Ovary (tissue), 9 donors: ENCODE data around the gene MSMP. TPM values are rescaled to one million over a fixed set of nuclear protein-coding genes. Genes with fewer than 3 reads are reported as not detected.

ENCODE experiments used
- DNase-seq, 5 donors: peaks; one replicate each; pipeline ENCODE4 v3.0.0-alpha.2; 2019 to 2020
- H3K27ac ChIP-seq, 2 donors: fragments of 200-600 bp; one replicate each; pipeline versions ENCODE4 v1.5.1 to v1.8.0; 2019 to 2022
- H3K27me3 ChIP-seq: fragments of 200-600 bp; one replicate; pipeline ENCODE4 v1.8.0; 2022
- H3K36me3 ChIP-seq: fragments of 200-600 bp; sonication (generic); one replicate; pipeline ENCODE4 v1.5.1; 2019
- H3K4me1 ChIP-seq: one replicate; pipeline ENCODE4 v1.8.1; 2013; ENCODE audit warnings: mild to moderate bottlenecking, moderate library complexity; ENCODE audit not compliant: insufficient read depth
- H3K4me3 ChIP-seq: fragments of 200-600 bp; sonication (generic); one replicate; pipeline ENCODE4 v1.5.1; 2017
- H3K9me3 ChIP-seq, 2 donors: fragments of 200-600 bp in 1 of 2; sonication (generic) in 1 of 2; one replicate each; pipeline versions ENCODE4 v1.5.1 to v1.8.1; 2013 to 2019; ENCODE audit warnings: mild to moderate bottlenecking in 1 of 2, moderate library complexity in 1 of 2
- CTCF ChIP-seq, 3 donors: fragments of 450-650 bp in 2 of 3; fragments of 200-600 bp in 1 of 3; IDR thresholded peaks; one replicate each; pipeline versions ENCODE4 v1.5.1 to v1.8.0; 2016 to 2022; ENCODE audit warnings: antibody characterized with exemption in 3 of 3, mild to moderate bottlenecking in 1 of 3
- EP300 ChIP-seq: sonication (generic); formaldehyde crosslinking; IDR thresholded peaks from one replicate; pipeline ENCODE4 v1.6.1; 2017; ENCODE audit warnings: antibody characterized with exemption
- POLR2A ChIP-seq: fragments of 450-650 bp; IDR thresholded peaks from one replicate; pipeline ENCODE4 v1.6.1; 2017; ENCODE audit warnings: antibody characterized with exemption, mild to moderate bottlenecking, moderate library complexity
- WGBS, 3 donors: extraction: QIAGEN DNeasy Blood & Tissue Kit in 1 of 3; methylation state at CpG; one replicate each; pipeline versions ENCODE4 v1.1.5 to v1.1.7; 2013 to 2017; 5-methylcytosine and 5-hydroxymethylcytosine counted together
- intact Hi-C, 4 donors: fragments of 100-400 bp; cut with DNase I; formaldehyde crosslinking; loops; one replicate each; pipeline versions ENCODE4 v1.11.0 to v1.15.1; 2022 to 2023
- polyA plus RNA-seq, 2 donors: library from polyadenylated mRNA; stranded (reverse); fragments of 200-250 nt in 1 of 2; fragments of 350-450 nt in 1 of 2; fragmentation: Illumina TruSeq in 1 of 2; extraction: RNeasy Lipid Tissue Mini Kit (QIAGEN cat#74804) in 1 of 2; gene quantifications; one replicate each; pipeline ENCODE4 v1.2.3, GENCODE V29; 2013 to 2014
- total RNA-seq, 7 donors: library from RNA; depleted of rRNA in 2 of 7; stranded (reverse); fragments of >200 nt in 2 of 7; fragmentation: NEBNext Ultra II Directional in 3 of 7; extraction: Animal tissue kit (Norgen Biotek cat#: 25700) in 3 of 7; gene quantifications; one replicate each; pipeline versions ENCODE4 v1.1.0 to v1.2.4, GENCODE V29; 2016 to 2023
- donor health status: DM: no; HTN: no; CAD: no; lungs with moderate emphysema.
- donor health status: DM: no; HTN: no; CAD: no.
- donor health status: Bipolar disorder and iron deficiency.
- donor health status: DM: yes; HTN: yes; CAD: no.
- donor health status: DM: no; HTN: no; CAD: no.
- donor health status: DM: yes; HTN: yes; CAD: no.

MSMP gene
- total and polyA plus RNA-seq, 9 donors = 0.40 to 4.4 (median 0.41) TPM; not detected in 6

GRCh38 chr9:35789541-35789940 lies 35.5 kb upstream of the MSMP start:
- TF ChIP-seq CTCF (IDR thresholded peaks at IDR 0.05) (no peak), EP300 (no peak), POLR2A (no peak)
- 68 to 76% (median 71%) methylated on average over 2 of the region's 2 CpGs for WGBS, 3 donors
- intact Hi-C loops = loop anchor here in 2 of 4 donors (5.0 to 10.0 kb wide), 2 partner anchors 75 to 103 kb away; no protein-coding TSS in a partner anchor
- no peaks in the 10 kb centered on the region for H3K9me3 ChIP-seq
- H3K27ac ChIP-seq = no peak overlapping the region
- H3K36me3 ChIP-seq = no peaks in the 10 kb centered on the region
- peaks cover 7% of the 10 kb centered on the region for H3K4me1 ChIP-seq
- no peaks in the 10 kb centered on the region for H3K27me3 ChIP-seq
- H3K4me3 ChIP-seq = no peak overlapping the region
- no peak for DNase-seq

GRCh38 chr9:35783418-35783817 lies 29.3 kb upstream of the MSMP start:
- no peak for DNase-seq

GRCh38 chr9:35781066-35781465 lies 27.0 kb upstream of the MSMP start:
- Histone ChIP-seq H3K36me3 (no peaks in the 10 kb centered on the region), H3K4me3 (no peak overlapping the region), H3K27ac (no peak overlapping the region), H3K27me3 (no peaks in the 10 kb centered on the region), H3K4me1 (no peaks in the 10 kb centered on the region), H3K9me3 (no peaks in the 10 kb centered on the region)
- intact Hi-C loops = loop anchor here in 1 of 4 donors (10.0 kb wide), 1 partner anchor 84 kb away; no protein-coding TSS in a partner anchor
- TF ChIP-seq POLR2A = no peak
- TF ChIP-seq EP300 = no peak
- no peak for TF ChIP-seq CTCF (IDR thresholded peaks at IDR 0.05)
- 58 to 81% (median 67%) methylated on average over 2 of the region's 2 CpGs for WGBS, 3 donors
- DNase-seq = no peak

More at GRCh38 chr9:35783418-35783817, 29.3 kb upstream of the MSMP start:
- intact Hi-C loops = loop anchor here in 1 of 4 donors (10.0 kb wide), 1 partner anchor 81 kb away; no protein-coding TSS in a partner anchor
- TF ChIP-seq POLR2A (no peak), CTCF (IDR thresholded peaks at IDR 0.05) (no peak), EP300 (no peak)
- Histone ChIP-seq H3K9me3 (no peaks in the 10 kb centered on the region), H3K27ac (no peak overlapping the region), H3K4me3 (no peak overlapping the region), H3K27me3 (no peaks in the 10 kb centered on the region), H3K4me1 (no peaks in the 10 kb centered on the region), H3K36me3 (no peaks in the 10 kb centered on the region)

- no peaks in the 10 kb centered on the region for H3K9me3 ChIP-seq
- no peak for TF ChIP-seq EP300
- no peak for TF ChIP-seq POLR2A
- no peak for TF ChIP-seq CTCF (IDR thresholded peaks at IDR 0.05)
- no peak overlapping the region for H3K27ac ChIP-seq
- H3K4me3 ChIP-seq = no peak overlapping the region
- no peaks in the 10 kb centered on the region for H3K27me3 ChIP-seq
- WGBS, 3 donors = 85 to 89% (median 87%) methylated on average over 3 of the region's 3 CpGs
- DNase-seq = no peak
- H3K36me3 ChIP-seq = no peaks in the 10 kb centered on the region
- intact Hi-C loops = no loop called here
- H3K4me1 ChIP-seq = no peaks in the 10 kb centered on the region
Observed at GRCh38 chr9:35778496-35778895, 24.4 kb upstream of the MSMP start.
